NCI-H1930 (cell line): ENCODE results near the gene KLF7.

ENCODE experiments used
- DNase-seq, 2 experiments: peaks; one replicate each; lab custom pipeline; 2025; lab: John Stamatoyannopoulos, UW

KLF7 gene

DNA sequence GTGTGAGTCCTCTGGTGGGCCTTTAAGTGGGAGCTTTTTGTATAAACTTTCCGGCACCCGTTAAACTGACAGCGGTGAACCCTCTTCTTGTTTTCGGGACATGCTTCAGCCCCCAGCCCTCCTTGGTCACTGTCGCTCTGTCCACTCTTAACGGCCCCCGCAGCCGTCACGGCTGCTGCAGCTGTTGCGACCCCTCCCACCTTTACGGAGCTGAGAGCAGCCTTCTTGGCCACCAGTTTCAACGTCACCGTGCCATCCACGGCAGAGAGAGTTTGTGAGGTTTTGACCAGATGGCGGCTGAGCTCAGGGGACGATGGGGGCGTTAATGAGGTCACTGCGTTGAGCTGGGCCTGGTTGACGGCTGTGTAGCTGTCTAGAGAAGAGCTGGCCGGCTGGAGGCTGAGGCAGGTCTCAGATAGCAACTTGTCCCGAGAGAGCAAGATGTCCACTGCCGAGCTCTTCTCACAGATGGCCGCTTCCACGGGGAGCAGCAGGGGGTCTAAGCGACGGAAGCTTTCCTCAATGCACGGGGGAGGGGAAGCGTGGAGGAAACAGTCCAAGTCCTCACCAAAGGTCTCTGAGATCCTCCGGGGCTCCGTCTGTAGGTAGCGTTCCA lies 41.9 kb downstream of the KLF7 start:
- no peak for DNase-seq

- DNase-seq = no peak
Measured at GRCh38 chr2:207123335-207123744, 42.4 kb downstream of the KLF7 start.

DNA sequence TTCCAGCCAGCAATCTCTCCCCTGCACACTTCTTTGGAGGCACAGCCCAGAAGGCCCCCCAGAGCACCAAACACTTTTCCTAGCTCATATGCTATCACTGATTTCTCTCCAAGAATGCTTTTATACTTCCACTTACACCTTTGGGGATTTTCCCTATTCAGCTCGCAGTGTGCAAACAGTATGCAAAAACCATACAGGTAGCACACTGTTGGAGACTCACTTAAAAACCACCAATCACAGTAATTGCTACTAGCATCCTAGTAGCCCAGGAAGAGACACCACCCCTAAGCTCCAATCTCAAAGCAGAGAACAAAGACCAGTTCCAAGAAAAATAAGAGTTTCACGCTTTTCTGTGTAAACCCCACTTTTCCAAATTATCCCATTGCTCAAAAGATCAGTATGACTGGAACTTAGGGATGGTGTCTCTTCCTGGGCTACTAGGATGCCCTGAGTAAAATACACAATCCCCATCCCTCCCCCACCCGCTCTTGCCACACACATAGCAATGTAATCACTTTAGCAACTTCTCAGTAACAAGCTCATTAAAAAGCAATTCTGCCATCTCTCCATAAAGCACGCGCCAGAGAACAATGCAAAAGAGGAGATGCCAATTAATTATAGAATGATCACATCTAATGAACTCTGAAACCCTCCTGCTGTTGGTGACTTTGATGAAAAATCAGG lies 43.0 kb downstream of the KLF7 start:
- DNase-seq = no peak

- DNase-seq = no peak
Measured at GRCh38 chr2:207121784-207122183, 44.0 kb downstream of the KLF7 start.

GRCh38 chr2:207119048-207119447 lies 46.7 kb downstream of the KLF7 start:
- DNase-seq = peak in 1 of 2 experiments; percentile 15

DNA sequence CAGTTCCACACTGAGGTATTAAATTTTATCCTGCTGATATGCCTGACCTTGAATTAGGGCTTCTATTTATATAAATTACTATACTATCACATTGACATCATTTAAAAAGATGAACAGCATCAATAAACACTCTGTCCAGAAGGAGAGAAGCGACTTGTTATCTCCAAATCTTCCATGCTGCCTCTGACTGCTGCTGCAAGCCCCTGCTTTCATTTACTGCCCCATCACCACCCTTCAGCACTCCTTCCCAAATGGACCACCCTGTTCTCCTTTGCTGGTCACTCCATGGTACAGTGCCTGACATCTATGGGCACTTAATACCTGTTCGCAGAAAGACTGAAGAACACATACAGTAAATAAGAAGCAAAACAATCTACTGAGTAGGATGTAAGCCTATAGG lies 48.1 kb downstream of the KLF7 start:
- DNase-seq = no peak

DNA sequence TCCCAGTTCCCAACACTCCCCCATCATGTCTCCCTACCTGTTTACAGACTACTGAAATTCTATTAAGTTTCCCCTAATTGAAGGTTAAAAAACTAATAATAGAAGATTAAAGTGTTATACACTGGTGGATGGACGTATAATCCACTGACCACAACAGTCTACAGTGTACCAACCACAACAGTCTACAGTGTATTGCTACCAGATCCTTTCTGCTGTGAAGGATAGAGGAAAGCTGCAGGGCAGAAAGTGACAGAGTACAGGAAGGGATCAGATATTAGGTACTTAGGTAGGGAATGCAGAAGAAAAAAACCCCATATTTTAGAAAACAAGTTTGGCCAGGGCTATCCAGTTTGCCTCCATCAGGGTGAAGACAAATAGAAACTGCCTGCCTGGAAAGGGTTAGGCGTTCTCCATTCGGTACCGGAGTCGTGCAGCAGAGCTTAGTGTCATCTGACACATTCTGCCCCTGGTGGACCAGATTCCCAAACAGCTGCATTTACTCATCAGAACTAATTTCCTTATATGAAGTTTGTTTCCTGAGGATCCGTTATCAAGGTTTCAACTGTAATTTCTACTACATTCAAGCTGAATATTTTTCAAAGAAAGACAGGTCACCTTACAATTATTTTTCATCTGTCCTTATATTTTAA lies 49.9 kb downstream of the KLF7 start:
- no peak for DNase-seq

GRCh38 chr2:207113414-207113813 lies 52.3 kb downstream of the KLF7 start:
- peak; percentile 33 to 48 for DNase-seq

GRCh38 chr2:207112785-207113184 lies 53.0 kb downstream of the KLF7 start:
- no peak for DNase-seq

DNA sequence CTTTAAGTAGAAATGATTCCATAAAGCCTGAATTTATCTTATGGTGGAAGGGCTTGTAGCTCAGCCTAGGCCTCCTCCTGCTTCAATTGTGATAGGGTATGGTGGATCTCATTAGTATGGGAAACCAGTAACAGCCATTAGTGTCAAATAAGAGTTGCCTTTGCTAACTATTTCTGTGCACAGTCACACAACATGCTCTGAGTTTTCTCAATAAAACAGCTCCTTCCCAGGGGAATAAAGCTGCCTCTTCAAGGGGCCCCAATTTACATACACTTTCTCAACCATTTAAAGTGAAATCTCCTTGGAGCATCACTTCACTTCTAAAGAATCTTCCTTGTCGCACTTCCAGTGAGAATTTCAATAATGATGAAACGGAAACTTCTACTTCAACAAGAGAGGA lies 53.4 kb downstream of the KLF7 start:
- no peak for DNase-seq

- no peak for DNase-seq
Measured at GRCh38 chr2:207111757-207112156, 54.0 kb downstream of the KLF7 start.

DNA sequence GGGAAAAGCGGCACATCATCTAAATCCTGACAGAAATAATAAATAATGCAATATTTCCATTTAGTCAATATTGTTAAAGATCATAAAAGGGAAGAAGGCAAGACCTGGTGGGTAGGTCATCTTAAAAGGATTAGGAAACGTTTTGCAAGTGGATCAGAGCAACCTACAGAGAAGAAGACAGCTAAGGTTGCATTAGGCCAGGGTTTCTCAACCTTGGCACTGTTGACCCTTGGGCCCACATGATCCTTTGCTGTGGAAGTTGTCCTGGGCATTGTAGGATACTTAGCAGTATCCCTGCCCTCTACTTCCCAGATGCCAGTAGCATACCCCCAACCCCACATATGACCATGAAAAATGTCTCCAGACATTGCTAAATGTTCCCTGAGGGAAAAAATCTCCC lies 55.0 kb downstream of the KLF7 start:
- DNase-seq = no peak

GRCh38 chr2:207110310-207110709 lies 55.4 kb downstream of the KLF7 start:
- no peak for DNase-seq

DNA sequence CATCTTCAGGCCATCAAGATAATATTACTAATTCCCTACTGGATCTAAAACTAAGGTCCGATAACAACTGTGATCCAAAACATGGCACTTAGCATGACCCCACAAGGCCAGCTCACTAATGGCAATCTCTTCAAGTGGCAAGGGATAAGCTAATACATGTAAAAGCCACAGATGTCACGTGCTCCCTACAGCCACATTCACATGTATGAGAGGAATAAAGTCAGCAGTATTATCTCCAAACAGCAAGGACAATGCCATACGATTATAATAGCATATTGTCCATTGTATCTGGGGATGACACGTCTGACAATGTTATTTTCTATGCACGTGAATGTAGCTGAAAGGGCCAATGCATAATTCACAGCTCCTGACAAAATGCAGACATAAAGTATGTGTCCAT lies 56.0 kb downstream of the KLF7 start:
- DNase-seq = no peak

DNA sequence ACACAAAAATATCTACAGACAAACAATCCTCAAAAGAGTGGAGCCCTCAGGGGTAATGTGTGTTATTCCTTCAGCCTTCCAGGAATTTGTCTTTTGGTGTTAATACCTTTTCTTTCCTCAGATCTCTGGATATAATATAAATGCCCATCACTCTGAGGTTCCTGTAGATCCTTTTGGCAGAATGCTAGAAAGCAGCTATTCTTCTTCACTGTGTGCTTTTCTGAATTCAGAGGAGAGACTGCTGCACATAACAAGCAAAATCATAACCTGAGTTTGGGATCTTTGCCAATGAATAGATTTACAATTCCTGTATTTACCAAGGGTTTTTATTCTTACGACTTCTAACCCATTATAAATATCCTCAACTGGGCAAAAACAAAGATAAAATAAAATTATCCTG lies 57.3 kb downstream of the KLF7 start:
- DNase-seq = no peak

- no peak for DNase-seq
Measured at GRCh38 chr2:207107551-207107950, 58.2 kb downstream of the KLF7 start.

DNA sequence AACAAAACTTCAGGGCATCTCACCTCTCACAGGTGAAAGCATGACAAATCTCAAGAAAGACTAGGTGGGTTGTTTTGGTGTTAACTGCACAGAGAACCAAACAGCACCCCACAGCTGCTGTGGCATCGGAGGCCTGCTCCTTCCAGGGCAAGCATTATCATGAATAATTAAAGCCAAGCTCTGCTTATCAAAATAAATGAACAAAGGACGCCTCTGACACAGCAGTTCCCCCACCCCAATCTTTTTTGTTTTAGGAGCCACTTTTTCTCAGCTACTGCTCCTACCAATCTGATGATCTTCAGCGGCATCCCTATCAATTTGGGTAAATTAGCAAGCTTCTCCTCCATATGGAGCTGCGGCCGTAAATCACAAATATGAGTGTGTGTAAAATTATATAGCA lies 58.6 kb downstream of the KLF7 start:
- no peak for DNase-seq

DNA sequence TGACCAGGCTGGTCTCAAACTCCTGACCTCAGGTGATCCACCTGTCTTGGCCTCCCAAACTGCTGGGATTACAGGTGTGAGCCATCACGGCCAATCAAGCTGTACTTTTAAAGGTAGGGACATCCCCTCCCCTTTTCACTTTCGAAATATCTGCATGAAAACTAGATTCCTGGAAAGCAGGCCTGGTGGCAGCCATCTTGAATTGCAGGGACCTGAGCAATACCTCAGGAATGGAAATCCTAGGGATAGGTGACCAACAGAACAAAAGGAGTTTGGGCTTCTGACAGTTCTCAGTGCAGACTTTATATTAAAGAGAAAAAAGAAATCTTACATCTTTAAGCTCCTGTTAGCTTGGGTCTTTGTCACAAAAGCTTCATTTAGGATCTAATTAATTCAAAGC lies 62.6 kb downstream of the KLF7 start:
- DNase-seq = no peak

DNA sequence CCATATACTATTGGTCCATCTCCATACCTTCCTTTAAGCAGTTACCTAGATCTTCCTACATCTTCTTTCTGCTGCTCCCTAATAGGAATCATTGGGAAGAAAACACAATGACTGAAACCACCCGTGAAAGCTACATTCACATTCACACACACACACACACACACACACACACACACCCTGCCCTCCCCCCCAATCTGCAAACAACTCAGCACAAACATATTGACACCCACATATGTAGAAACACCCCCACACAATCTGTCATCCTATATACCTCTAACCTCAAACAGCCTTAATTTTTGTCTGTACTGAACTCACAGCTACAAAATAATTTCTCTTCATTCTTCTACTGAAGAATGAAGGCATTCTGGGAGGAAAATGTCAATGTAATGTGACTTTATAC lies 63.8 kb downstream of the KLF7 start:
- no peak for DNase-seq

DNA sequence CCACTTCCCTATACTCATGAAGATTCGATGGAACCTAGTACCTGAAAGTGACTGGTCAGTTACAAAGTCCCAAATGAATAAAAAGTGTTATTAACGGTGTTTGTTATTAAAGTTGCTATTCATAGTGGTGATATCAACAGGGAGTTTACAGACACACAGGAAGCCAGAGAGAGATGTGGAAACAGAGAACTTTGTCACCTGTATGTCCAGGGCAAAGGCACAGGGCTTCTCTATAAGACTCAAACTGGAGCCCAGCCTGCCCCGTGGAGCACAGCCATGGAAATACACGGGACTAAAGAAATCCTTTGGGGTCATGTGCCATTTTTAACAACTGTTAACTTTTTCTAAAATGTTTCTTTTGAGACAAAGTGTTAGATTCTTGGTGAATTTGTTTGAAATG lies 68.5 kb downstream of the KLF7 start:
- no peak for DNase-seq

DNA sequence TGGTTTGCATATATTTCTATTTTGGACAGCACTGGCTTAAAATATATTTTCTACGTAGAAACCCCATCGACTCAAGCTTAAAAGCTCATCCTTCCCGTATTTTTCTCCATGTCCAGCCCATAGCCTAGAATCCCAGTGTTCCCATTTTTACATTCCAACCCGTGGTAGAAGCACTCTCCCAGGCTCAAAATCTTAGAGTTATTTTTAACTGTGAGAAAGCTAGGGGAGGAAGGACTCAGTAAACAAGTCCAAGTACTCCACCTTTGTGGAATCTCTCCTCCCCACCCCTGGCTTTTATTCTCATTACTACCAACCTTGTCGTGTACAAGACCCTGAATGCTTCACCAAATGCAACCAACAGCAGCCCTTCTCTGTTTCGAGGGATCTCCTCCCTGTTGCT lies 69.8 kb downstream of the KLF7 start:
- no peak for DNase-seq

GRCh38 chr2:207093234-207093633 lies 72.5 kb downstream of the KLF7 start:
- no peak for DNase-seq

- DNase-seq = no peak
Measured at GRCh38 chr2:207092818-207093217, 72.9 kb downstream of the KLF7 start.

GRCh38 chr2:207091928-207092327 lies 73.8 kb downstream of the KLF7 start:
- no peak for DNase-seq
